NCI-H187 (cell line): ENCODE data around the gene ARHGAP1.

Experiments
- DNase-seq, 2 experiments: peaks; one replicate each; lab custom pipeline; 2025; lab: John Stamatoyannopoulos, UW

The ARHGAP1 gene

DNA sequence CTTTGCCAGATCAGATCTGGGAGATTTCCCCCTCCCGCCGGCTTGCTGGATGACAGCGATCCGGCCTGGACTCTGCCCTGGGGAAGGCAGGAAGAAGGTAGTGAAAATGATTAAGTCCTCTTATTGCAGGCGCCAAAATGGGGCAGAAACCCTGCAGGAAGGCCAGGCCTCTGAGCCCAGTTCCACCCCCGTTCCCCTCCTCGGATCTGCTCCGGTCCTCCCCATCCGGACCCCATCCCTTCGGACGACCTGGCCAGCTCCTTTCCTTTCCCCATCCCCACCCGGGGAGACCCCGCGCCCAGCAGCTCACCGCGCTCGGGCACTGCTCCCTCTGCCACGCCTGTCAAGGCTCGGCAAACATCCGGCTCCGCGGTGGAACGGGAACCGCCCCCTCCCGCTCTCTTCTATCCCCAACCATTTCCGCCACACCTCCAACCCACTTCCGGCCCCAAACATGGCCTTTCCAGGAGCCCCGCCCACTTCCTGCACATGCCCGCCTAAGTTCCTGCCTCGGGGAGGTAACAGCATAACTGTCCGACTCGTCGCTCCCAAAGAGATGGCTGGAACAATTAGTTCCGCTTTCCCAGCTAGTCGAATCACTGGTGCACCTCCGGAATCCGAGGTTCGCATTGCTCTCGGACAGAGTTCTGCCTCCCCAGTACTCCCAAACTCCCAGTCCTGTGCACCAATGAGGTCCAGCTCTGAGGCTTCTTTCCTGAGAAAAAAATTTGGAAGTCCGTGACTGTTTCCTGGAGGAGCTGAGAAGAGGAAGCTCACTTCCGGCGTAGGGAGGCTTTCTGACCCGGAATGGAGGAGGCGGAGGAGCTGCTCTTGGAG is at the start of gene ARHGAP1, which contains the start of gene ZNF408:
ARHGAP1 (minus strand) TSS at position 379 of the 837 bp plus-strand sequence. CDS start 4,512 bp downstream, outside the sequence.
ZNF408 (plus strand) TSS at position 791 of the 837 bp plus-strand sequence; CDS start at position 808, 17 bp downstream.
- peak; percentile 98 for DNase-seq

DNA sequence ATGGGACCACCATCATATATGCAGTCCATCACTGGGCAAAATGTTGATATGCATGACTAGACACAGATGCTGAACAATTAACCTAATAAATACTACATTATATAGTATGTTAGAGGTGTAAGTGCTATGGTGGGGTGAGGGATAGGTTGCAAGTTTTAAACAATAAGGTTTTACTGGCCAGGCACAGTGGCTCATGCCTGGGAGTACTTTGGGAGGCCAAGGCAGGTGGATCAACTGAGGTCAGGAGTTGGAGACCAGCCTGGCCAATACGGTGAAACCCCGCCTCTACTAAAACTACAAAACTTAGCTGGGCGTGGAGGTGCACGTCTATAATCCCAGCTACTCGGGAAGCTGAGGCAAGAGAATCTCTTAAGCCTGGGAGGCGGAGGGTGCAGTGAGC is 46.7 kb upstream of the ARHGAP1 start:
- DNase-seq: no peak

- no peak for DNase-seq
Observed at GRCh38 chr11:46745995-46746394, 45.6 kb upstream of the ARHGAP1 start.

DNA sequence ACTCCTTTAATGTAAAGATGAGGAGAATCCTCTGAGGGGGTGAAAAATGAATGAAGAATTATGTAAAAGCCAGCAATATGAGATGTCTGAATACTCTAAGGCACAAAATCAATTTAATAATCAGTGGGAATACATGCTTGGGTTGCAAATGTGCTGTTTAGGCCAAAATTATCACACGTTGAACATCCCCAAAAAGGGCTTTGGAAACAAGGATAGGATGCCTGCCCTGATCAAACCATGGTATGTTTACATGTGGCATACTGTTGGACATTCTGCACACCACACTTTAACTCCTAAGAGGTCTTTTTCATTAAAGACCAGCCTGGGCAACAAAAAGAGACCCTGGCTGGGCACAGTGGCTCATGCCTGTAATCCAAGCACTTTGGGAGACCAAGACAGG is 44.9 kb upstream of the ARHGAP1 start:
- DNase-seq: no peak

DNA sequence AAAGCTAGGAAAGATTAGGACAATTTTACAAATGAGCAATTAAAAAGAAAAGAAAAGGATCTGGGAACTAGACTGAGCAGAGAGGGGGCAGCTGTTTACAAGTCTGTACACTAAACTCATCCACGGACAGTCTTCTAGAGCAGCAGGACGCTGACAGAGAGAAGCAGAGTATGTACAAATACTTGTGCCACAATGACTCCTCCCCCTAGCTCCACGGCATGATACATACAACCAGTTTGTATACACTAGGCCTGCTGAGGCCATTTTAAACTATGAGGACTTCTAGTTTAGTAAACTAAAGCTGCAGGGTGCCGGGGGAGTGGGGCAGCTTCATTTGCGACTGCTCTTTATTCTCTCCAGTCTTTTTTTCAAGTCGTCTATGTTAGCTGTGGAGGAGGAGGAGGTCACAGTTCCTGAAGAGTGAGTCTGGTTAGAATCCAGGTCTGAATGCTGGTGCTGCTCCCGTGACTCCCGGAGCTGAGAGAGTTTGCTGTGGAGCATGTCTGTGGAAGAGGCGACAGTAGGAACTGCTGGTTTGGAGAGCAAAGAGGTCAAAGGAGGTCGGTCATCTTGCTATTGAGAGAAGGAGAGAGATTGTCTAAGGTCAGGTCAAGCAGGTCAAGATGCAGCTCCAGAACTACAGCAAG is 43.4 kb upstream of the ARHGAP1 start:
- no peak for DNase-seq

DNA sequence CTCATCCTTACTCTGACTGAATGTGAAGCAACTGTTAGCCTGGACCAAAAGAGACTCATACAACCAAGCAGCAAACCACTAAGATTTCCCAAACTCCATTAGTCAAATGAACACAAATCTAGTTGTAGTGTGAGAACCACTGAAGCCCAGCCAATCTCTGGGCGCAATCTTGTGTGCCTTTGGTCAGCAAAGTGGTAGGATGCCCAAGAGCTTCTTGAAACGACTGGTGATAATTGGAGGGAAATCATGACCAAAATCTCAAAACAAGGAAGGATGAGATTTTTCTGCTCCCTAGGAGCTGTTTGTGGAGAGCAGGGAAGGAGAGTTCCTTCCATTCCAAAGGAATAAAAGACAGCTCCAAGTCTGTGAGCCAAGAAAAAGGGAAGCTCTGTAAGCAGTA is 42.6 kb upstream of the ARHGAP1 start:
- no peak for DNase-seq

DNA sequence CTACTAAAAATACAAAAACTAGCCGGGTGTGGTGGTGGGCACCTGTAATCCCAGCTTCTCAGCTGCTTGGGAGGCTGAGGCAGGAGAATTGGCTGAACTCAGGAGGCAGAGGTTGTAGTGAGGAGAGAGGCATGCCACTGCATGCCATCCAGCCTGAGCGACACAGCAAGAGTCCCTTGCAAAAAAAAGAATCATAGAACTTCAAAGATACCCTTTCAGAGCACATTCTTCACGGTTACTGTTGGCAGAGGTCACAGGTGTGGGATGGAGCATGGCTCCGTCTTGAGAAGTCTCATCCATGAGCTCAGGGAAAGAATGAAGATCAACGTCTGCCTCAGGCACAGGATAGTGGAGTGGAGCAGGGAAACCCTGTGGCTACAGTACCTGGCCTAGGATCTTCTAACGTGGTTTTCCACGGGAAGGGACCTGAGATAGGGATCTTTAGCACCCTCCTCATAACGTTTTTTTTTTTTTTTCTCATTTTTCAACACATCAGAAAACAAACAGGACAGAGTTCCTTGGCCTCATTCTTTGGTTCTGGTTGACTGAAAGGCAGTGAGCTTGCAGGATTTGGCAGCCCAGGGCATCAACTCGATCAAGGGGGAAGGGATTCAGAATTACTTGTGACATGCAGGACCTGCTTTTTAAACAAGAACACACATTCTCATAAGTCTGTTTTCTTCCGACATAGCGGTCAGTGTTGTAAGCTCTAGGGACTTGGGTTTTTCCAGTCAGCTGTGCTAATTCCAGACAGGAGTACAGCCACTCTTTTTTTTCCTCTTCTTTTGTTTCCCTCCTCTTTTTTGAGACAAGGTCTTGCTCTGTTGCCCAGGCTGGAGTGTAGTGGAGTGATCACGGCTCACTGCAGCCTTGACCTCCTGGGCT is 41.4 kb upstream of the ARHGAP1 start:
- DNase-seq: no peak

- DNase-seq: no peak
Observed at GRCh38 chr11:46738887-46739286, 38.5 kb upstream of the ARHGAP1 start.

GRCh38 chr11:46737699-46738098 is 37.3 kb upstream of the ARHGAP1 start:
- no peak for DNase-seq

GRCh38 chr11:46736615-46737014 is 36.2 kb upstream of the ARHGAP1 start:
- DNase-seq: no peak

DNA sequence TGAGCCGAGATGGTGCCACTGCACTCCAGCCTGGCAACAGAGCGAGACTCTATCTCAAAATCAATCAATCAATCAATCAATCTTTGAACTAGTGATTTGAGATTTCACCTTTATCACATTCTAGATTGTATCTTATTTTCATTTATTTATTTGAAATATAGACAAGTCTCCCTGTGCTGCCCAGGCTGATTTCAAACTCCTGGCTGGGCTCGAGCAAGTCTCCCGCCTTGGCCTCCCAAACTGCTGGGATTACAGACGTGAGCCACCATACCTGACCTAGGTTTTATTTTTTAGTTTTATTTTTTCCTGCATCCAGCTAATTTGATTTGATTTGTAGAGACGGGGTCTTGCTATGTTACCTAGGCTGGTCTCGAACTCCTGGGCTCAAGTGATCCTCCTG is 35.7 kb upstream of the ARHGAP1 start:
- no peak for DNase-seq

DNA sequence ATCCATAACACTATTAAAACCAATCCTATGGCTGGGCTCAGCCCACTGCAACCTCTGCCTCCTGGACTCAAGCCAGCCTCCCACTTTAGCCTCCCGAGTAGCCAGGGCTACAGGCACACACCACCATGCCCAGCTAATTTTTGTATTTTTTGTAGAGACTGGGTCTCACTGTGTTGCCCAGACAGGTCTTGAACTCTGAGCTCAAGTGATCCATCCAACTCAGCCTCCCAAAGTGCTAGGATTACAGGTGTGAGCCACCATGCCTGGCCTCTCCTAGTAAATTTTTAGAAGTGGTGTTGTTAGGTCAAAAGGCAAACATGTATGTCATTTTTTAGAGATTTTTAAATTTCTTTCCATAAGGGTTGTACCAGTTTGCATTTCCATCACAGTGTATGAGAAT is 32.8 kb upstream of the ARHGAP1 start:
- no peak for DNase-seq

DNA sequence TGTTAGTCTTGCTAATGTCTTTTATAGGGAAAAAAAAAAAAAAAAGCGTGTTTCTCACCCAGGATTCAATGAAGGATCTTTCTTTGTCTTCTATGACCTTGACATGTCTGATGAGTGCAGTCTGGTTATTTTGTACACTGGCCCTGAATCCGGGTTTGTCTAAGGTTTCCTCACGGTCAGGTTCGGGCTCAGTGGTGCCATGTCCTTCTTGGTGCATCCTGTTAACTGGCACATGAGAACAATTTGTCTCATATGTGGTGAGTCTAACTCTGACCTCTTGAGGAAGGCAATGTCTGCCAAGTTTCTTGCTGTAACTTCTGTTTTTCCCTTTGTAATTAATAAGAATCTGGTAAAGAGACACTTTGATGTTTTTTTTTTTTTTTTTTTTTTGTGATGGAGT is 31.1 kb upstream of the ARHGAP1 start:
- DNase-seq: no peak

DNA sequence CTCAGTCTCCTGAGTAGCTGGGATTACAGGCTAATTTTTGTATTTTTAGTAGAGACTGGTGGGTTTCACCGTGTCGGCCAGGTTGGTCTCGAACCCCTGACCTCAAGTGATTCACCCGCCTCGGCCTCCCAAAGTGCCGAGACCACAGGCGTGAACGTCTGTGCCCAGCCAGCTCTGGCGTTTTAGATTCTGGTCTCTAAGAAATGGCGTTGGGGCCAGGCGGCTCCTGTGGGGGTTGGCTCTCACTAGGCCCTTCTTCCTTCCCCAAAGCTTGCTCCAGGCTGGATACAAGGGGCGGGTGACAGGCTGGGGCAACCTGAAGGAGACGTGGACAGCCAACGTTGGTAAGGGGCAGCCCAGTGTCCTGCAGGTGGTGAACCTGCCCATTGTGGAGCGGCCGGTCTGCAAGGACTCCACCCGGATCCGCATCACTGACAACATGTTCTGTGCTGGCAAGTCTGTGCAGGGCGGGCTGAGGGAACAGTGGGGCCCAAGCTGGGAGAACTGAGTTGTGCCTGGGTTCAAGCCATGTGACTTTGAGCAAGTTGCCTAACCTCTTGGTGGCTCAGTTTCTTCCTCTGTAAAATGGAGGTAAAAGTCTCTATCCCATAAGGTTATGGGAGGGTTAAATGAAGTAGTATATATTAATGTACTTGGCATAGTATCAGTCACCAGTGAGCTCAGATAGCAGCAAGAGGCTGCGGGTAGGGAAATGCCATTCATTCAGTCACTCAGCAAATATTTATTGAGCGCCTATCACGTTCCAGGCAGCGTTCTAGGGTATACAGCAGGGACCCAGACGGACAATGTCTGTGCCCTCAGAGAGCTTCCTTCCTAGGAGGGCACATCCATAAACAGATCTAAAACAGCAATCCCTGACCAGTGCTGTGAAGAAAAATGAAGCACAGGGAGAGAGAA is 28.9 kb upstream of the ARHGAP1 start:
- DNase-seq: no peak

DNA sequence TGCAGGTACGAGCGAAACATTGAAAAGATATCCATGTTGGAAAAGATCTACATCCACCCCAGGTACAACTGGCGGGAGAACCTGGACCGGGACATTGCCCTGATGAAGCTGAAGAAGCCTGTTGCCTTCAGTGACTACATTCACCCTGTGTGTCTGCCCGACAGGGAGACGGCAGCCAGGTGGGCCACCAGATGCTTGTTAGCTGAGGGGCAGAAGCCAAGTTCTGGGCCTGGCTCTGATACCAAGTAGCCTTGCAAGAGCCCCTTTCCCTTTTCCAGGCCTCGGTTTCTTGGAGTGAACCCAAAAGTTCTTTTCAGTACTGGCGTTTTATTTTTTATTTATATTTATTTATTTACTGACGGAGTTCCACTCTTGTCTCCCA is 28.2 kb upstream of the ARHGAP1 start:
- no peak for DNase-seq

- no peak for DNase-seq
Observed at GRCh38 chr11:46727952-46728658, 27.7 kb upstream of the ARHGAP1 start.

DNA sequence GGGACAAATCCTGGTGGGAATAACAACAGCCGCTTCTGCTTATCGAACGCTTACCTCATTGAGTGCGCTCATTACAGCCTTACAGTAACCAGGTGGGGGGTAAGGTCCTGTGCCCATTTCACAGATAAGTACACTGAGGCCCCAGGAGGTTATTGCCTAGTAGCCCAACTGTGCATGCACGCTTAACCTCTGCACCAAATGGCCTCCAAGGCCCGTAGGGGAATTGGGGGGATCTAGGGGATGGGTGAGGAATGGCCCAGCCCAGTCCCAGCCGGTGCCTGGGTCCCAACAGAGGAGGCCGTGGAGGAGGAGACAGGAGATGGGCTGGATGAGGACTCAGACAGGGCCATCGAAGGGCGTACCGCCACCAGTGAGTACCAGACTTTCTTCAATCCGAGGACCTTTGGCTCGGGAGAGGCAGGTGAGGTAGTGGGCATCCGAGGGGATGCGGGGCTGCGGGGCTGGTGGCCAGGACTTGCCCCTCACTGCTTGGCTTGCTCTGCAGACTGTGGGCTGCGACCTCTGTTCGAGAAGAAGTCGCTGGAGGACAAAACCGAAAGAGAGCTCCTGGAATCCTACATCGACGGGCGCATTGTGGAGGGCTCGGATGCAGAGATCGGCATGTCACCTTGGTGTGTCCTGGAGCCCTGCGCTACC is 25.9 kb upstream of the ARHGAP1 start:
- no peak for DNase-seq

GRCh38 chr11:46725338-46726205 is 25.2 kb upstream of the ARHGAP1 start:
- no peak for DNase-seq

GRCh38 chr11:46724088-46724487 is 23.7 kb upstream of the ARHGAP1 start:
- peak in 1 of 2 experiments; percentile 9 for DNase-seq
